Endothelial cell of umbilical vein (primary cell): Measurements from ENCODE around the gene DRICH1. TPM values are rescaled to one million over a fixed set of nuclear protein-coding genes. Genes with fewer than 3 reads are reported as not detected.

ENCODE experiments used
- BruUV-seq: library from RNA; stranded (reverse); fragments of 400-500 nt; replicated peaks from 2 replicates; lab custom pipeline; 2021; lab: Mats Ljungman, UMichigan
- CTCF ChIA-PET: fragments of 300-600, 350-600 bp; sonication (Branson Sonifier 250); formaldehyde crosslinking; loops from one replicate; lab custom pipeline; 2021; ENCODE audit warnings: antibody characterized with exemption, inconsistent platforms; lab: Charles Lee
- POLR2A ChIA-PET: fragments of 300-600, 350-600 bp; sonication (Branson Sonifier 250); formaldehyde crosslinking; loops from one replicate; lab custom pipeline; 2021; ENCODE audit warnings: antibody characterized with exemption, inconsistent platforms; lab: Charles Lee
- DNase-seq: peaks from one replicate; pipeline ENCODE4 v3.0.0-alpha.2; 2011; ENCODE audit warnings: low read depth, low spot score
- FAIRE-seq: peaks from 2 replicates; lab custom pipeline; 2011; peaks lifted over from hg19 to GRCh38; lab: Jason Lieb, UNC
- H2AFZ ChIP-seq: 2 replicates; pipeline ENCODE4 v1.6.0; 2012; ENCODE audit warnings: low read depth, low read length, control low read depth, inconsistent platforms
- H3K27ac ChIP-seq: 2 replicates; pipeline ENCODE4 v1.5.1; 2011; ENCODE audit warnings: low read depth, mild to moderate bottlenecking, control low read depth, low read length, moderate library complexity; ENCODE audit not compliant: insufficient read depth
- H3K27me3 ChIP-seq, 2 experiments: 2 replicates each; pipeline versions ENCODE4 v1.6.0 to v1.6.1; 2011; ENCODE audit warnings: low read length in 2 of 2, mixed read lengths in 1 of 2; ENCODE audit not compliant: control insufficient read depth in 2 of 2, insufficient read depth in 2 of 2
- H3K36me3 ChIP-seq, 2 experiments: 2 replicates in 1 of 2; 3 replicates in 1 of 2; pipeline ENCODE4 v1.5.1; 2011; ENCODE audit warnings: low read length in 2 of 2, mild to moderate bottlenecking in 1 of 2, moderate library complexity in 1 of 2; ENCODE audit not compliant: control insufficient read depth in 2 of 2, insufficient read depth in 2 of 2; ENCODE audit errors: extremely low read depth in 1 of 2
- H3K4me1 ChIP-seq: 3 replicates; pipeline ENCODE4 v1.5.1; 2011; ENCODE audit warnings: mild to moderate bottlenecking, low read length; ENCODE audit not compliant: control insufficient read depth, insufficient read depth; ENCODE audit errors: extremely low read depth
- H3K4me2 ChIP-seq: 2 replicates; pipeline ENCODE4 v1.6.1; 2011; ENCODE audit warnings: low read length, control low read depth, mixed read lengths; ENCODE audit not compliant: insufficient read depth
- H3K4me3 ChIP-seq, 3 experiments: fragments of 200-600 bp in 1 of 3; sonication (generic), shearing (Covaris generic) in 1 of 3; replicated peaks in 1 of 3; 2 replicates each; pipeline ENCODE4 v1.5.1; 2011 to 2016; ENCODE audit warnings: control low read depth in 3 of 3, low read length in 3 of 3, mild to moderate bottlenecking in 2 of 3, inconsistent platforms in 1 of 3, low read depth in 1 of 3, moderate library complexity in 1 of 3; ENCODE audit not compliant: insufficient read depth in 1 of 3
- H3K79me2 ChIP-seq: 2 replicates; pipeline ENCODE4 v1.6.0; 2012; ENCODE audit warnings: low read length, inconsistent platforms; ENCODE audit not compliant: control insufficient read depth, insufficient read depth
- H3K9ac ChIP-seq: replicated peaks from 2 replicates; pipeline ENCODE3; 2011; ENCODE audit warnings: low read length, control low read depth; ENCODE audit not compliant: insufficient read depth; ENCODE audit errors: extremely low read depth
- H3K9me1 ChIP-seq: replicated peaks from 3 replicates; pipeline ENCODE4 v1.6.0; 2011; ENCODE audit warnings: mild to moderate bottlenecking, low read length; ENCODE audit not compliant: control insufficient read depth, insufficient read depth; ENCODE audit errors: extremely low read depth
- H3K9me3 ChIP-seq: replicated peaks from 2 replicates; pipeline ENCODE4 v1.5.1; 2012; ENCODE audit warnings: low read length, inconsistent platforms; ENCODE audit not compliant: control insufficient read depth, insufficient read depth
- H4K20me1 ChIP-seq: replicated peaks from 2 replicates; pipeline ENCODE3; 2011; ENCODE audit warnings: mild to moderate bottlenecking, low read length; ENCODE audit not compliant: control insufficient read depth, insufficient read depth; ENCODE audit errors: extremely low read depth
- CTCF ChIP-seq, 2 donors: IDR thresholded peaks; 1 replicate in 1 of 2; 2 replicates in 1 of 2; pipeline ENCODE4 v1.5.1; 2011; ENCODE audit warnings: low read length in 2 of 2, mild to moderate bottlenecking in 2 of 2, moderate library complexity in 2 of 2, control low read depth in 1 of 2, inconsistent platforms in 1 of 2, low read depth in 1 of 2; ENCODE audit not compliant: insufficient read depth in 1 of 2; ENCODE audit errors: extremely low read depth in 1 of 2
- EZH2 ChIP-seq: IDR thresholded peaks from 2 replicates; pipeline ENCODE4 v1.6.1; 2012; ENCODE audit warnings: borderline replicate concordance, low read depth, mild to moderate bottlenecking, moderate library complexity, low read length, inconsistent platforms; ENCODE audit not compliant: severe bottlenecking
- FOS ChIP-seq: IDR thresholded peaks from 2 replicates; pipeline ENCODE4 v1.6.1; 2011; ENCODE audit warnings: mild to moderate bottlenecking, low read length, moderate library complexity, borderline replicate concordance; ENCODE audit not compliant: insufficient read depth
- GATA2 ChIP-seq: IDR thresholded peaks from 2 replicates; pipeline ENCODE4 v1.7.0; 2011; ENCODE audit warnings: low read depth, mild to moderate bottlenecking, moderate library complexity, mixed read lengths, low read length; ENCODE audit not compliant: insufficient read length, insufficient read depth
- JUN ChIP-seq: IDR thresholded peaks from 2 replicates; pipeline ENCODE4 v1.6.1; 2011; ENCODE audit warnings: borderline replicate concordance, low read depth; ENCODE audit not compliant: insufficient read length, insufficient read depth
- MAX ChIP-seq: IDR thresholded peaks from 2 replicates; pipeline ENCODE4 v1.6.1; 2011; ENCODE audit not compliant: insufficient read depth, insufficient read length
- MYC ChIP-seq: IDR thresholded peaks from one replicate; pipeline ENCODE4 v1.6.1; 2011; ENCODE audit warnings: mild to moderate bottlenecking, low read depth, low read length
- POLR2A ChIP-seq: IDR thresholded peaks from 2 replicates; pipeline ENCODE4 v1.6.1; 2012; ENCODE audit warnings: low read depth, mild to moderate bottlenecking, control low read depth, low read length
- POLR2AphosphoS5 ChIP-seq: IDR thresholded peaks from 2 replicates; pipeline ENCODE4 v1.6.1; 2012; ENCODE audit warnings: low read depth, mild to moderate bottlenecking, control low read depth, low read length, moderate library complexity; ENCODE audit not compliant: insufficient read depth
- dilution Hi-C: fragments of 300-500 bp; cut with MboI; formaldehyde crosslinking; loops from one replicate; pipeline ENCODE4 v1.15.0; 2019; ENCODE audit warnings: low sequenced_read_pairs; ENCODE audit not compliant: extremely low pct_ligation_motif_present
- intact Hi-C: fragments of 100-400 bp; cut with micrococcal nuclease; formaldehyde crosslinking; loops from one replicate; pipeline ENCODE4 v1.10.0; 2022
- polyA plus RNA-seq, 4 experiments: library from polyadenylated mRNA; depleted of rRNA in 3 of 4; stranded (reverse) in 3 of 4; unstranded in 1 of 4; fragments of >200 nt; gene quantifications; 2 replicates each; pipeline versions ENCODE4 v1.2.1 to v1.2.3, GENCODE V29; 2011 to 2012; ENCODE audit warnings: missing spikeins in 1 of 4
- total RNA-seq: library from RNA; stranded (reverse); gene quantifications from 2 replicates; pipeline ENCODE4 v1.2.3, GENCODE V29; 2021

The DRICH1 gene
- total and polyA plus RNA-seq, 2 donors (not counting 3 experiments of a cell fraction or from before 2014, with no cell fraction given) = 0.25 TPM; not detected in 1

GRCh38 chr22:23655891-23656475 is 23.9 kb upstream of the DRICH1 start:
- no peak for FAIRE-seq

More at GRCh38 chr22:23655891-23656475, 23.9 kb upstream of the DRICH1 start:
- Histone ChIP-seq H3K9me1 (no peaks in the 10 kb centered on the region), H3K4me1 (peaks cover 2% of the 10 kb centered on the region), H3K79me2 (no peaks in the 10 kb centered on the region), H3K4me3 (no peak overlapping the region), H3K4me2 (no peak overlapping the region), H4K20me1 (no peaks in the 10 kb centered on the region), H3K36me3 (peaks cover 0 to 1% of the 10 kb centered on the region in 2 experiments), H3K9me3 (no peaks in the 10 kb centered on the region), H3K27ac (no peak overlapping the region), H3K27me3 (no peaks in the 10 kb centered on the region), H3K9ac (no peak overlapping the region), H2AFZ (no peak overlapping the region)
- no TSS peak for BruUV-seq
- dilution Hi-C loops (no loop called here), intact Hi-C loops (no loop called here)
- ChIA-PET POLR2A (no interaction called here), CTCF (no interaction called here)
- no peak for DNase-seq
- TF ChIP-seq EZH2 (no peak), GATA2 (no peak), MYC (no peak), FOS (no peak), POLR2A (no peak), JUN (no peak), CTCF (IDR thresholded peaks at IDR 0.05; ENCODE audit: extremely low read depth in 1 of 2, insufficient read depth in 1 of 2, low read depth in 1 of 2, low read length in 2 of 2) (no peak), POLR2AphosphoS5 (no peak), MAX (no peak)
